ENCODE results near the gene SLC25A34.

Gene SLC25A34

GRCh38 chr1:15734901-15735300, 1.2 kb upstream of the SLC25A34 start:
- no peak for DNase-seq
- Histone ChIP-seq H3K4me3 (ENCODE audit: low read depth, low read length) (no peak overlapping the region), H3K27me3 (no peaks in the 10 kb centered on the region), H3K4me1 (no peaks in the 10 kb centered on the region), H3K36me3 (peaks cover 3% of the 10 kb centered on the region; the same call in 1 of the 2 replicates), H3K9me3 (no peaks in the 10 kb centered on the region)
- no peak for TF ChIP-seq CTCF (IDR thresholded peaks at IDR 0.05; ENCODE audit: low read depth, low read length)

- no peak overlapping the region for H3K4me3 ChIP-seq (ENCODE audit: low read depth, low read length)
- TF ChIP-seq CTCF (IDR thresholded peaks at IDR 0.05; ENCODE audit: low read depth, low read length) = no peak
- no peaks in the 10 kb centered on the region for H3K4me1 ChIP-seq
- no peak for DNase-seq
- H3K36me3 ChIP-seq = peaks cover 3% of the 10 kb centered on the region; the same call in 1 of the 2 replicates
- H3K27me3 ChIP-seq = no peaks in the 10 kb centered on the region
- H3K9me3 ChIP-seq = no peaks in the 10 kb centered on the region
These were observed 587 bp upstream of the SLC25A34 start for GRCh38 chr1:15735304-15736037.

GRCh38 chr1:15736892-15737261, 819 bp downstream of the SLC25A34 start:
- DNase-seq = no peak
- H3K27me3 ChIP-seq = no peaks in the 10 kb centered on the region
- no peak for TF ChIP-seq CTCF (IDR thresholded peaks at IDR 0.05; ENCODE audit: low read depth, low read length)
- H3K4me3 ChIP-seq (ENCODE audit: low read depth, low read length) = no peak overlapping the region
- H3K4me1 ChIP-seq = no peaks in the 10 kb centered on the region
- H3K9me3 ChIP-seq = no peaks in the 10 kb centered on the region
- peaks cover 3% of the 10 kb centered on the region; the same call in 1 of the 2 replicates for H3K36me3 ChIP-seq

GRCh38 chr1:15737324-15738319, 1.6 kb downstream of the SLC25A34 start:
- no peak for DNase-seq

GRCh38 chr1:15738416-15739113, 2.5 kb downstream of the SLC25A34 start:
- no peak for TF ChIP-seq CTCF (IDR thresholded peaks at IDR 0.05; ENCODE audit: low read depth, low read length)
- Histone ChIP-seq H3K36me3 (no peaks in the 10 kb centered on the region), H3K27me3 (no peaks in the 10 kb centered on the region), H3K4me1 (no peaks in the 10 kb centered on the region), H3K9me3 (no peaks in the 10 kb centered on the region), H3K4me3 (ENCODE audit: low read depth, low read length) (no peak overlapping the region)
- no peak for DNase-seq

More at GRCh38 chr1:15737324-15738319, 1.6 kb downstream of the SLC25A34 start:
- Histone ChIP-seq H3K9me3 (no peaks in the 10 kb centered on the region), H3K4me1 (no peaks in the 10 kb centered on the region), H3K4me3 (ENCODE audit: low read depth, low read length) (no peak overlapping the region), H3K36me3 (no peaks in the 10 kb centered on the region), H3K27me3 (no peaks in the 10 kb centered on the region)
- TF ChIP-seq CTCF (IDR thresholded peaks at IDR 0.05; ENCODE audit: low read depth, low read length) = no peak
